KMS-11 (cell line): ENCODE data around the gene TIMM8A.

ENCODE experiments used
- H2AFZ ChIP-seq: fragments of 200-600 bp; sonication (generic); 2 replicates; pipeline ENCODE4 v1.6.1; 2016; ENCODE audit warnings: antibody characterized with exemption, mixed run types, low read depth
- H3K27ac ChIP-seq: fragments of 200-600 bp; sonication (generic); 2 replicates; pipeline ENCODE4 v1.6.1; 2016; ENCODE audit warnings: mild to moderate bottlenecking, mixed run types
- H3K27me3 ChIP-seq: fragments of 200-600 bp; sonication (generic); 2 replicates; pipeline ENCODE4 v1.6.1; 2017; ENCODE audit warnings: mild to moderate bottlenecking, low read depth, mixed run types, moderate library complexity; ENCODE audit not compliant: insufficient read depth
- H3K36me3 ChIP-seq: fragments of 200-600 bp; sonication (generic); 2 replicates; pipeline ENCODE4 v1.6.1; 2017; ENCODE audit warnings: mild to moderate bottlenecking, mixed run types; ENCODE audit not compliant: insufficient read depth
- H3K4me1 ChIP-seq: fragments of 200-600 bp; sonication (generic); 2 replicates; pipeline ENCODE4 v1.6.1; 2016; ENCODE audit warnings: mild to moderate bottlenecking, low read depth, mixed run types; ENCODE audit not compliant: poor library complexity, severe bottlenecking
- H3K4me2 ChIP-seq: fragments of 200-600 bp; sonication (generic); 2 replicates; pipeline ENCODE4 v1.7.0; 2016; ENCODE audit warnings: mild to moderate bottlenecking, mixed run types
- H3K4me3 ChIP-seq: fragments of 200-600 bp; sonication (generic); IDR thresholded peaks from 2 replicates; pipeline ENCODE4 v1.6.1; 2017; ENCODE audit warnings: low read depth, low read length, mixed read lengths; ENCODE audit not compliant: insufficient read depth
- H3K79me2 ChIP-seq: fragments of 200-600 bp; sonication (generic); 2 replicates; pipeline ENCODE4 v1.6.1; 2016; ENCODE audit warnings: low read depth, mixed run types; ENCODE audit not compliant: insufficient read depth
- H3K9ac ChIP-seq: fragments of 200-600 bp; sonication (generic); 2 replicates; pipeline ENCODE4 v1.6.1; 2016; ENCODE audit warnings: mild to moderate bottlenecking, mixed run types
- H4K20me1 ChIP-seq: fragments of 200-600 bp; sonication (generic); 2 replicates; pipeline ENCODE4 v1.6.1; 2016; ENCODE audit warnings: mild to moderate bottlenecking, mixed run types; ENCODE audit not compliant: insufficient read depth
- TF ChIP-seq, protein P1 (sequence below): fragments of 200-600 bp; sonication (generic); conservative IDR thresholded peaks from 2 replicates; pipeline ENCODE4 v1.6.1; 2017; ENCODE audit warnings: low read depth, mild to moderate bottlenecking, antibody characterized with exemption, low read length, moderate library complexity, mixed read lengths

Gene TIMM8A

DNA sequence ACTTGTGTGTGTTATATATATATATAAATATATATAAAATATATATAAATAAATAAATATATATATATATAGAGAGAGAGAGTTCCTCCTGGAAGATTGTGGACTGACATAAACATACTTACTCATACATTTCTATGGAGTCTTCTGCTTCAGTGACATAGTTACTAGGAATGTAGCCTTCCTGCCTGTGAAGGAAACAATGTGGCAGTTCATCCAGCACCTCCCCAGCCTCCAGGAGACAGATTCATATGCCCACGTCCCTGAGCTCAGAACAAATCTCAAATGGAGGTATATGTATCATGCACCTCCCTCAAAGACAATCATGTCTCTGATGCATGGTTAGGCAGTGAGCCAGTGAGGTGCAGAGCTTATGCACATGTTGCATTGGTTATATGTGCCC lies 11.4 kb upstream of the TIMM8A start:
- TF ChIP-seq, protein P1, sequence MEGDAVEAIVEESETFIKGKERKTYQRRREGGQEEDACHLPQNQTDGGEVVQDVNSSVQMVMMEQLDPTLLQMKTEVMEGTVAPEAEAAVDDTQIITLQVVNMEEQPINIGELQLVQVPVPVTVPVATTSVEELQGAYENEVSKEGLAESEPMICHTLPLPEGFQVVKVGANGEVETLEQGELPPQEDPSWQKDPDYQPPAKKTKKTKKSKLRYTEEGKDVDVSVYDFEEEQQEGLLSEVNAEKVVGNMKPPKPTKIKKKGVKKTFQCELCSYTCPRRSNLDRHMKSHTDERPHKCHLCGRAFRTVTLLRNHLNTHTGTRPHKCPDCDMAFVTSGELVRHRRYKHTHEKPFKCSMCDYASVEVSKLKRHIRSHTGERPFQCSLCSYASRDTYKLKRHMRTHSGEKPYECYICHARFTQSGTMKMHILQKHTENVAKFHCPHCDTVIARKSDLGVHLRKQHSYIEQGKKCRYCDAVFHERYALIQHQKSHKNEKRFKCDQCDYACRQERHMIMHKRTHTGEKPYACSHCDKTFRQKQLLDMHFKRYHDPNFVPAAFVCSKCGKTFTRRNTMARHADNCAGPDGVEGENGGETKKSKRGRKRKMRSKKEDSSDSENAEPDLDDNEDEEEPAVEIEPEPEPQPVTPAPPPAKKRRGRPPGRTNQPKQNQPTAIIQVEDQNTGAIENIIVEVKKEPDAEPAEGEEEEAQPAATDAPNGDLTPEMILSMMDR = no peak
- no peak overlapping the region for H2AFZ ChIP-seq
- no peak overlapping the region for H3K4me3 ChIP-seq
- H3K9ac ChIP-seq = no peak overlapping the region
- H3K4me1 ChIP-seq = no peaks in the 10 kb centered on the region
- no peaks in the 10 kb centered on the region for H3K36me3 ChIP-seq
- no peaks in the 10 kb centered on the region for H3K27me3 ChIP-seq
- H3K27ac ChIP-seq = no peak overlapping the region
- no peaks in the 10 kb centered on the region for H4K20me1 ChIP-seq
- no peak overlapping the region for H3K4me2 ChIP-seq
- H3K79me2 ChIP-seq = no peaks in the 10 kb centered on the region

- Histone ChIP-seq H3K27ac (no peak overlapping the region), H3K4me3 (no peak overlapping the region), H2AFZ (peak overlapping the region; percentile 30; the same call in 1 of the 2 replicates), H3K27me3 (no peaks in the 10 kb centered on the region), H3K79me2 (no peaks in the 10 kb centered on the region), H3K36me3 (no peaks in the 10 kb centered on the region), H3K4me2 (no peak overlapping the region), H4K20me1 (no peaks in the 10 kb centered on the region), H3K9ac (no peak overlapping the region), H3K4me1 (no peaks in the 10 kb centered on the region)
- TF ChIP-seq, protein P1 = peak; percentile 58
Measured at GRCh38 chrX:101357166-101357795, 8.7 kb upstream of the TIMM8A start.

DNA sequence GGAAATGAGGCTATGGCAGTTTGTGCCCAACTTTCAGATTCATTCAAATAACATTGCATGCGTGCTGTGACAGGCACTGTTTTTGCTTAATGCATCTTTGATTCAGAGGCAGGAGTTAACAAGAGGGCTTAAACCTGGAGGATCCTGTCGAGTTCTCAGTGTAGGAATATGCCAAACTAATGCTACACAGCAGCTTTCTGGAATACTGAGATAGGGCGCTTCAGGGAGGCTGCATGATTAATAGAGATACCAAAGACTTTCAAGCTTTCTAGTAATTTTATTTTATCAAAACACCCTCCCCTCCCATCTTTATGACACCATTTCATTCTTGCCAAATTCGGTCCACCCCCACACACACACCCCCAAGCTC lies 636 bp upstream of the TIMM8A start:
- Histone ChIP-seq H3K9ac (peak overlapping the region; percentile 76), H2AFZ (peak overlapping the region; percentile 79), H3K27me3 (no peaks in the 10 kb centered on the region), H3K4me3 (no peak overlapping the region), H3K4me2 (peak overlapping the region; percentile 62; the same call in 1 of the 2 replicates), H3K36me3 (no peaks in the 10 kb centered on the region), H3K4me1 (peaks cover 17% of the 10 kb centered on the region), H3K79me2 (peaks cover 32% of the 10 kb centered on the region), H3K27ac (peak overlapping the region; percentile 65), H4K20me1 (no peaks in the 10 kb centered on the region; the same call in 1 of the 2 replicates)
- TF ChIP-seq, protein P1 = no peak

DNA sequence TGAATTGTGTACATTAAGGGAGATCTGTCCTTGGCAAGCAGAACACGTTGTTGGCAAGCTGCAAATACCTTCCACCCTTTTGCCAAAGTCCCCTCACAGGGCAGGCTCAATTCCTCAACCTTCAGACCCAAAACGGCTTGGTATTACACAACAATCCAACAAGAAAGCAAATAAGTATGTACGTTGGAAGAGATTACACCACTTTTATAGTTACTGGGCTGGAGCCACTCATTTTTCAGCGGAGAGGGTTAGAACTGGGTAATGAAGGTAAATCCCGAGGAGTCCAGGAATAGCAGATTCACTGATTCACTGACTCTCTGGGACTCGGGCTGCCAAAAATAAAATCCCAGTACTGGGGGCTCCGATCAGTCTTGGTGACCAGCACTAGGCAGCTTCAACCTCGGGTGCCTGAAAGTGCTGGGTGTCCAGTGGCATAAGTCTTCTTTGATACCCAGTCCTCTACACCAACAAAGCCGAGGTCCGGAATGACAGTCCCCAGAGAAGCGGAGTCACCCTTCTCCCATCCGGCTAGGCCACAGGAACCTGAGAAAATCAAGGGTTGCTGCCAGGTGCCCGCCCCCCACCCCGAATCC lies 587 bp downstream of the TIMM8A start:
- Histone ChIP-seq H3K36me3 (no peaks in the 10 kb centered on the region), H3K27me3 (no peaks in the 10 kb centered on the region), H3K27ac (peak overlapping the region; percentile 65), H3K9ac (peak overlapping the region; percentile 76; the same call in 1 of the 2 replicates), H3K4me1 (peaks cover 17% of the 10 kb centered on the region), H3K4me2 (peak overlapping the region; percentile 68), H3K4me3 (no peak overlapping the region), H2AFZ (peak overlapping the region; percentile 79), H3K79me2 (peaks cover 32% of the 10 kb centered on the region), H4K20me1 (no peaks in the 10 kb centered on the region; the same call in 1 of the 2 replicates)
- TF ChIP-seq, protein P1 = no peak
